ENCODE measurements around the gene ECI2. TPM values are rescaled to one million over a fixed set of nuclear protein-coding genes. Genes with fewer than 3 reads are reported as not detected.
A peak's percentile ranks its signal among the peaks of the same experiment; 100 is the strongest.

The ECI2 gene
- total and polyA plus RNA-seq, 2 of the 13 experiments (the other 11 are each of a cell fraction or from before 2014, with no cell fraction given), result 78.5 to 228 TPM

DNA sequence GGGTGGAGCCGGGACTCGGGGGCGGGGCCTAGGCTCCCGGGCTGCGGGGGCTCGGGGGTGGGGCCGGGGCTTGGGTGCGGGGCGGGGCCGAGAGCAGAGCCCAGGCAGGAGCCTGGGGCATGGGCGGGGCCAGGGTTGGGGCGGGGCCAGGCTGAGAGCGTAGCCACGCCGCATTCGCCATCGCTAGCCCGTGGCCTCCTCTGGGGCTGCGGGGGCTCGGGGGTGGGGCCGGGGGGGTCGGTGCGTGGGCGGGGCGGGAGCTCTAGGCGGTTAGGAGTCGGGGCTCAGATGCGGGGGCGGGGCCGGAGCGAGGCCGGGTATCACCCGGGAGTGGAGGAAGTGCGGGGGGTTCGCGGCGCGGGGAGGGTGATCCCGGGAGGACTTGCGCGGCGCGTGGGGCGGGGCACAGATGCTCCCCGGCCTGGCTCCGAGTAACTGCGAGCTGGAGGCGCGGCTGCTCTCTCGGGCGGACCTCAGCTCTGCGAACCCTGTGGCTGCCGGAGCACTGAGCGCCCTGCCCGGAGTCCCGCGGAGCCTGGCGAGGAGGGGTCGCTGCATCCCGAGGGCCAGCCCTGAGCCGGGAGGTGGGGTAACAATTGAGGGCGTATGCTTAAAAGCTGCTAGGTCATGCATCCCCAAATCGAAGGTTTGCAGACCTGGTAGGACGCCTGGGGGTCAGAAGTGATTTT is 434 bp upstream of the ECI2 start (continued):
- TF ChIP-seq CBFB (CRISPR knock-in tag; IDR thresholded peaks at IDR 0.05) (0 out of 2 replicates have a peak, but pooled peaks have one; percentile 43), ZBTB1 (CRISPR knock-in tag; IDR thresholded peaks at IDR 0.05; ENCODE audit: borderline replicate concordance) (no peak), MBNL3 (CRISPR knock-in tag; conservative IDR thresholded peaks at IDR 0.05) (no peak), ZNF652 (CRISPR knock-in tag; IDR thresholded peaks at IDR 0.05; ENCODE audit: borderline replicate concordance, low read depth) (peak; percentile 41; the same call in 1 of the 2 replicates), ZNF782 (CRISPR knock-in tag; IDR thresholded peaks at IDR 0.05; ENCODE audit: borderline replicate concordance) (0 out of 2 replicates have a peak, but pooled peaks have one; percentile 19), ZNF614 (CRISPR knock-in tag; IDR thresholded peaks at IDR 0.05; ENCODE audit: borderline replicate concordance) (0 out of 2 replicates have a peak, but pooled peaks have one; percentile 67), SOX6 (IDR thresholded peaks at IDR 0.05) (no peak), SOX6 (CRISPR knock-in tag; IDR thresholded peaks at IDR 0.05) (peak; percentile 33), POLR2AphosphoS5 (IDR thresholded peaks at IDR 0.05; ENCODE audit: low read depth, low read length) (peak; percentile 48; the same call in 1 of the 2 replicates), ZSCAN20 (CRISPR knock-in tag; IDR thresholded peaks at IDR 0.05; ENCODE audit: borderline replicate concordance) (0 out of 2 replicates have a peak, but pooled peaks have one; percentile 44), BRCA1 (CRISPR knock-in tag; IDR thresholded peaks at IDR 0.05) (no peak), NFYC (CRISPR knock-in tag; IDR thresholded peaks at IDR 0.05) (peak; percentile 22; the same call in 1 of the 2 replicates), HDAC1 (CRISPR knock-in tag; IDR thresholded peaks at IDR 0.05) (peak; percentile 51), HNRNPLL (IDR thresholded peaks at IDR 0.05; ENCODE audit: low read depth, low read length, poor library complexity, severe bottlenecking) (peak; percentile 28)
- TF ChIP-seq, protein P1, sequence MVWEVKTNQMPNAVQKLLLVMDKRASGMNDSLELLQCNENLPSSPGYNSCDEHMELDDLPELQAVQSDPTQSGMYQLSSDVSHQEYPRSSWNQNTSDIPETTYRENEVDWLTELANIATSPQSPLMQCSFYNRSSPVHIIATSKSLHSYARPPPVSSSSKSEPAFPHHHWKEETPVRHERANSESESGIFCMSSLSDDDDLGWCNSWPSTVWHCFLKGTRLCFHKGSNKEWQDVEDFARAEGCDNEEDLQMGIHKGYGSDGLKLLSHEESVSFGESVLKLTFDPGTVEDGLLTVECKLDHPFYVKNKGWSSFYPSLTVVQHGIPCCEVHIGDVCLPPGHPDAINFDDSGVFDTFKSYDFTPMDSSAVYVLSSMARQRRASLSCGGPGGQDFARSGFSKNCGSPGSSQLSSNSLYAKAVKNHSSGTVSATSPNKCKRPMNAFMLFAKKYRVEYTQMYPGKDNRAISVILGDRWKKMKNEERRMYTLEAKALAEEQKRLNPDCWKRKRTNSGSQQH (CRISPR knock-in tag; IDR thresholded peaks at IDR 0.05; ENCODE audit: low read depth), result peak; percentile 81; the same call in 1 of the 2 replicates
- TF ChIP-seq, protein P2, sequence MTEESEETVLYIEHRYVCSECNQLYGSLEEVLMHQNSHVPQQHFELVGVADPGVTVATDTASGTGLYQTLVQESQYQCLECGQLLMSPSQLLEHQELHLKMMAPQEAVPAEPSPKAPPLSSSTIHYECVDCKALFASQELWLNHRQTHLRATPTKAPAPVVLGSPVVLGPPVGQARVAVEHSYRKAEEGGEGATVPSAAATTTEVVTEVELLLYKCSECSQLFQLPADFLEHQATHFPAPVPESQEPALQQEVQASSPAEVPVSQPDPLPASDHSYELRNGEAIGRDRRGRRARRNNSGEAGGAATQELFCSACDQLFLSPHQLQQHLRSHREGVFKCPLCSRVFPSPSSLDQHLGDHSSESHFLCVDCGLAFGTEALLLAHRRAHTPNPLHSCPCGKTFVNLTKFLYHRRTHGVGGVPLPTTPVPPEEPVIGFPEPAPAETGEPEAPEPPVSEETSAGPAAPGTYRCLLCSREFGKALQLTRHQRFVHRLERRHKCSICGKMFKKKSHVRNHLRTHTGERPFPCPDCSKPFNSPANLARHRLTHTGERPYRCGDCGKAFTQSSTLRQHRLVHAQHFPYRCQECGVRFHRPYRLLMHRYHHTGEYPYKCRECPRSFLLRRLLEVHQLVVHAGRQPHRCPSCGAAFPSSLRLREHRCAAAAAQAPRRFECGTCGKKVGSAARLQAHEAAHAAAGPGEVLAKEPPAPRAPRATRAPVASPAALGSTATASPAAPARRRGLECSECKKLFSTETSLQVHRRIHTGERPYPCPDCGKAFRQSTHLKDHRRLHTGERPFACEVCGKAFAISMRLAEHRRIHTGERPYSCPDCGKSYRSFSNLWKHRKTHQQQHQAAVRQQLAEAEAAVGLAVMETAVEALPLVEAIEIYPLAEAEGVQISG (CRISPR knock-in tag; IDR thresholded peaks at IDR 0.05), result peak; percentile 62
- TF ChIP-seq, protein P3, sequence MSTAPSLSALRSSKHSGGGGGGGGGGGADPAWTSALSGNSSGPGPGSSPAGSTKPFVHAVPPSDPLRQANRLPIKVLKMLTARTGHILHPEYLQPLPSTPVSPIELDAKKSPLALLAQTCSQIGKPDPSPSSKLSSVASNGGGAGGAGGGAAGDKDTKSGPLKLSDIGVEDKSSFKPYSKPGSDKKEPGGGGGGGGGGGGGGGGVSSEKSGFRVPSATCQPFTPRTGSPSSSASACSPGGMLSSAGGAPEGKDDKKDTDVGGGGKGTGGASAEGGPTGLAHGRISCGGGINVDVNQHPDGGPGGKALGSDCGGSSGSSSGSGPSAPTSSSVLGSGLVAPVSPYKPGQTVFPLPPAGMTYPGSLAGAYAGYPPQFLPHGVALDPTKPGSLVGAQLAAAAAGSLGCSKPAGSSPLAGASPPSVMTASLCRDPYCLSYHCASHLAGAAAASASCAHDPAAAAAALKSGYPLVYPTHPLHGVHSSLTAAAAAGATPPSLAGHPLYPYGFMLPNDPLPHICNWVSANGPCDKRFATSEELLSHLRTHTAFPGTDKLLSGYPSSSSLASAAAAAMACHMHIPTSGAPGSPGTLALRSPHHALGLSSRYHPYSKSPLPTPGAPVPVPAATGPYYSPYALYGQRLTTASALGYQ (CRISPR knock-in tag; IDR thresholded peaks at IDR 0.05), result peak; percentile 34; the same call in 1 of the 2 replicates
- TF ChIP-seq, protein P4, sequence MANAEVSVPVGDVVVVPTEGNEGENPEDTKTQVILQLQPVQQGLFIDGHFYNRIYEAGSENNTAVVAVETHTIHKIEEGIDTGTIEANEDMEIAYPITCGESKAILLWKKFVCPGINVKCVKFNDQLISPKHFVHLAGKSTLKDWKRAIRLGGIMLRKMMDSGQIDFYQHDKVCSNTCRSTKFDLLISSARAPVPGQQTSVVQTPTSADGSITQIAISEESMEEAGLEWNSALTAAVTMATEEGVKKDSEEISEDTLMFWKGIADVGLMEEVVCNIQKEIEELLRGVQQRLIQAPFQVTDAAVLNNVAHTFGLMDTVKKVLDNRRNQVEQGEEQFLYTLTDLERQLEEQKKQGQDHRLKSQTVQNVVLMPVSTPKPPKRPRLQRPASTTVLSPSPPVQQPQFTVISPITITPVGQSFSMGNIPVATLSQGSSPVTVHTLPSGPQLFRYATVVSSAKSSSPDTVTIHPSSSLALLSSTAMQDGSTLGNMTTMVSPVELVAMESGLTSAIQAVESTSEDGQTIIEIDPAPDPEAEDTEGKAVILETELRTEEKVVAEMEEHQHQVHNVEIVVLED (CRISPR knock-in tag; IDR thresholded peaks at IDR 0.05; ENCODE audit: borderline replicate concordance), result no peak
- TF ChIP-seq, protein P5, sequence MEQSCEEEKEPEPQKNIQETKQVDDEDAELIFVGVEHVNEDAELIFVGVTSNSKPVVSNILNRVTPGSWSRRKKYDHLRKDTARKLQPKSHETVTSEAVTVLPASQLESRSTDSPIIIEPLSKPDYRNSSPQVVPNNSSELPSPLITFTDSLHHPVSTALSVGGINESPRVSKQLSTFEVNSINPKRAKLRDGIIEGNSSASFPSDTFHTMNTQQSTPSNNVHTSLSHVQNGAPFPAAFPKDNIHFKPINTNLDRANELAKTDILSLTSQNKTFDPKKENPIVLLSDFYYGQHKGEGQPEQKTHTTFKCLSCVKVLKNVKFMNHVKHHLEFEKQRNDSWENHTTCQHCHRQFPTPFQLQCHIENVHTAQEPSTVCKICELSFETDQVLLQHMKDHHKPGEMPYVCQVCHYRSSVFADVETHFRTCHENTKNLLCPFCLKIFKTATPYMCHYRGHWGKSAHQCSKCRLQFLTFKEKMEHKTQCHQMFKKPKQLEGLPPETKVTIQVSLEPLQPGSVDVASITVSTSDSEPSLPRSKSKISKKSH (CRISPR knock-in tag; IDR thresholded peaks at IDR 0.05; ENCODE audit: borderline replicate concordance), result peak; percentile 91

Measured in HepG2 (cell line).